ENCODE results near the gene IRF7. TPM values are rescaled to one million over a fixed set of nuclear protein-coding genes. Genes with fewer than 3 reads are reported as not detected.

The IRF7 gene
- total and polyA plus RNA-seq, 2 experiments from 2014 or later, result 12.3 to 17.3 TPM

DNA sequence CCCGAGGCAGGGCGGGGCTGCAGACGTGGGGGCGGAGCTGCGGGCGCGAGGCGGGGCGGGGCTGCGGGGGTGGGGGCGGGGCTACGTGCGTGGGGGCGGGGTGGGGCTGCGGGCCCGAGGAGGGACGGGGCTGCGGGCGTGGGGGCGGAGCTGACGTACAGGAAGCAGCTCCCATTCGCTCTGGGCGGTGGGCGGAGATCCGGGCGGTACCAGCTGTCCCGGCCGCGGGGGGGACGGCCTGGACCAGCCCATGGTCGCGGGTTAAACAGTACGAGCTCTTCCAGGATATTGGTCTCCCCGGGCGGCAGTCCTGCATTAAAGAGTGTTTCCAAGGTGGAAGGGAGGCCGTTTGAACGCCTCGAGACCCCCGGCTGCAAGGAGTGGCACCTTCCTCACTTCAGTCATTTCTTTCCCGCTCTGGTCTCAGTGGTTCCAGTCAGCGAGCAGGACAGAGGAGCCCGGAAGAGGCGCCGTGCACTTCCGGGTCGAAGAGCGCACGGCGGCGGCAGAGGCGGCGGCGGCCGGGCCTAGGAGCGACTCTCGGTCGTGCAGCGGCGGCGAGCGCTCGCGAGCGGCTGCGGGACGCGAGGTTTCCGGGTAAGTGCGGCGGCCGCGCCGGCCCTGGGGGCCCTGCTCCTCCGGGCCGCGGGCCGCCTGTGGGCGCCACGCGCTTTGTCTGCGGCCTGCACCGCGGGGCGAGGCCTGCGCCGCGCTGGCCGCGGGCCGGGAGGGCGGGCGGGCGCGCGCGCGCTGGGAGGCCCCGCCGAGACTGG, 39.6 kb downstream of the IRF7 start, which contains the start of gene PHRF1 (continued):
- TF ChIP-seq CREB1 (CRISPR knock-in tag; IDR thresholded peaks at IDR 0.05; ENCODE audit: low read depth), result peak; percentile 27
- no peak for TF ChIP-seq NANOG (IDR thresholded peaks at IDR 0.05; ENCODE audit: borderline replicate concordance)
- peak; percentile 58 for TF ChIP-seq POLR2AphosphoS5 (IDR thresholded peaks at IDR 0.05; ENCODE audit: low read depth)
- TF ChIP-seq, protein P1, sequence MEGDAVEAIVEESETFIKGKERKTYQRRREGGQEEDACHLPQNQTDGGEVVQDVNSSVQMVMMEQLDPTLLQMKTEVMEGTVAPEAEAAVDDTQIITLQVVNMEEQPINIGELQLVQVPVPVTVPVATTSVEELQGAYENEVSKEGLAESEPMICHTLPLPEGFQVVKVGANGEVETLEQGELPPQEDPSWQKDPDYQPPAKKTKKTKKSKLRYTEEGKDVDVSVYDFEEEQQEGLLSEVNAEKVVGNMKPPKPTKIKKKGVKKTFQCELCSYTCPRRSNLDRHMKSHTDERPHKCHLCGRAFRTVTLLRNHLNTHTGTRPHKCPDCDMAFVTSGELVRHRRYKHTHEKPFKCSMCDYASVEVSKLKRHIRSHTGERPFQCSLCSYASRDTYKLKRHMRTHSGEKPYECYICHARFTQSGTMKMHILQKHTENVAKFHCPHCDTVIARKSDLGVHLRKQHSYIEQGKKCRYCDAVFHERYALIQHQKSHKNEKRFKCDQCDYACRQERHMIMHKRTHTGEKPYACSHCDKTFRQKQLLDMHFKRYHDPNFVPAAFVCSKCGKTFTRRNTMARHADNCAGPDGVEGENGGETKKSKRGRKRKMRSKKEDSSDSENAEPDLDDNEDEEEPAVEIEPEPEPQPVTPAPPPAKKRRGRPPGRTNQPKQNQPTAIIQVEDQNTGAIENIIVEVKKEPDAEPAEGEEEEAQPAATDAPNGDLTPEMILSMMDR (conservative IDR thresholded peaks at IDR 0.05; ENCODE audit: low read depth in 2 of 2), result no peak

DNA sequence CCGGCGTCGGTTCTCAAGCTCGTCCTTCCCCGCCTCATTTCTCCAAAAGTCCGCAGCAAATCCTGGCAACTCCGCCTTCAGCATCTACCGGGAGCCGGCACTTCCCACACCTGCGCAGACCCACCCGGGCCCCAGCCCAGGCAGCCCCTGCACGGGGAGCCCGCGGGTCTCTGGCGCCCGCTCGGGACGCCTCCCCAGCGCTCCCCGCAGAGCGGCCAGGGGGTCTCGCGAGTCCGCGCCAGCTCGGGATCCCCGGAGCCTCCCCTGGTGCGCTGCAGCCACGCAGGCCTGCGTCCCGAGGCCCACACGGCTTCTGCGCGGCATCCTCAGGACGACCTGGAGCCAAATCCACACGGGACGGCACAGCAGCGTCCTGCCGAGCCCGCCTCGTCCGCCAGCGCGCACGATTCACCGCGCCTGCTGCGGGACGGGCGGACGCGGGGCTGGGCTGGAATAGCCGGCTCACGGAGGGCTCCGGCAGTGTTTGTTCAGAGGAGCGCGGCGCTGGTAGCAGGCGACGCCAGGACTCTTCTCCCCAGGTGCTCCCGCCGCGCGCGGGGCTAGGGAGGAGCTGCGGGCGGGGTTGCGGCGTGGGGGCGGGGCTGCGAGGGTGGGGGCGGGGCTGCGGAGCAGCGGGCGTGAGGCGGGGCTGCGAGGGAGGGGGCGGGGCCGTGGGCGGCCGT, 40.3 kb downstream of the IRF7 start:
- TF ChIP-seq, protein P2, sequence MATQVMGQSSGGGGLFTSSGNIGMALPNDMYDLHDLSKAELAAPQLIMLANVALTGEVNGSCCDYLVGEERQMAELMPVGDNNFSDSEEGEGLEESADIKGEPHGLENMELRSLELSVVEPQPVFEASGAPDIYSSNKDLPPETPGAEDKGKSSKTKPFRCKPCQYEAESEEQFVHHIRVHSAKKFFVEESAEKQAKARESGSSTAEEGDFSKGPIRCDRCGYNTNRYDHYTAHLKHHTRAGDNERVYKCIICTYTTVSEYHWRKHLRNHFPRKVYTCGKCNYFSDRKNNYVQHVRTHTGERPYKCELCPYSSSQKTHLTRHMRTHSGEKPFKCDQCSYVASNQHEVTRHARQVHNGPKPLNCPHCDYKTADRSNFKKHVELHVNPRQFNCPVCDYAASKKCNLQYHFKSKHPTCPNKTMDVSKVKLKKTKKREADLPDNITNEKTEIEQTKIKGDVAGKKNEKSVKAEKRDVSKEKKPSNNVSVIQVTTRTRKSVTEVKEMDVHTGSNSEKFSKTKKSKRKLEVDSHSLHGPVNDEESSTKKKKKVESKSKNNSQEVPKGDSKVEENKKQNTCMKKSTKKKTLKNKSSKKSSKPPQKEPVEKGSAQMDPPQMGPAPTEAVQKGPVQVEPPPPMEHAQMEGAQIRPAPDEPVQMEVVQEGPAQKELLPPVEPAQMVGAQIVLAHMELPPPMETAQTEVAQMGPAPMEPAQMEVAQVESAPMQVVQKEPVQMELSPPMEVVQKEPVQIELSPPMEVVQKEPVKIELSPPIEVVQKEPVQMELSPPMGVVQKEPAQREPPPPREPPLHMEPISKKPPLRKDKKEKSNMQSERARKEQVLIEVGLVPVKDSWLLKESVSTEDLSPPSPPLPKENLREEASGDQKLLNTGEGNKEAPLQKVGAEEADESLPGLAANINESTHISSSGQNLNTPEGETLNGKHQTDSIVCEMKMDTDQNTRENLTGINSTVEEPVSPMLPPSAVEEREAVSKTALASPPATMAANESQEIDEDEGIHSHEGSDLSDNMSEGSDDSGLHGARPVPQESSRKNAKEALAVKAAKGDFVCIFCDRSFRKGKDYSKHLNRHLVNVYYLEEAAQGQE (IDR thresholded peaks at IDR 0.05; ENCODE audit: unreplicated experiment), result no peak
- TF ChIP-seq POLR2AphosphoS5 (IDR thresholded peaks at IDR 0.05; ENCODE audit: low read depth), result peak; percentile 63
- peaks cover 13% of the 10 kb centered on the region; the same call in 1 of the 2 replicates for H3F3A ChIP-seq (replicated peaks; ENCODE audit: low read depth)
- Mint-ChIP-seq H3K36me3 (ENCODE audit: low read depth) (no peaks in the 10 kb centered on the region; the same call in 2 of the 3 replicates), H3K27ac (no peak overlapping the region), H3K4me3 (peak overlapping the region; percentile 80), H3K27me3 (ENCODE audit: insufficient read depth, low read depth, poor library complexity) (peaks cover 24% of the 10 kb centered on the region), H3K4me1 (peaks cover 30% of the 10 kb centered on the region), H3K9me3 (no peaks in the 10 kb centered on the region; the same call in 2 of the 3 replicates)
- H3K9me2 ChIP-seq (ENCODE audit: insufficient read depth), result no peaks in the 10 kb centered on the region
- peaks cover 38% of the 10 kb centered on the region for H3K79me2 ChIP-seq (replicated peaks; ENCODE audit: insufficient read depth)
- peak overlapping the region; percentile 91; the same call in 1 of the 2 replicates for H2AFZ ChIP-seq
- no peaks in the 10 kb centered on the region for H3K36me3 ChIP-seq (ENCODE audit: insufficient read depth)
- H3K27ac ChIP-seq (ENCODE audit: low read depth), result no peak overlapping the region
- ATAC-seq, result peak; percentile 55
- H3K4me1 ChIP-seq (ENCODE audit: insufficient read depth), result peaks cover 16% of the 10 kb centered on the region
- H3K4me2 ChIP-seq, result peak overlapping the region; percentile 88
- H4K20me1 ChIP-seq (replicated peaks; ENCODE audit: insufficient read depth), result peaks cover 32% of the 10 kb centered on the region
- H3K4me3 ChIP-seq, result peak overlapping the region; percentile 70
- peak; percentile 88 for DNase-seq (ENCODE audit: low spot score)
- peaks cover 22% of the 10 kb centered on the region for H3K27me3 ChIP-seq (ENCODE audit: insufficient read depth)
